Heart right ventricle (tissue), 16 donors: ENCODE data around the gene ZFYVE21. TPM values are rescaled to one million over a fixed set of nuclear protein-coding genes. Genes with fewer than 3 reads are reported as not detected.
A peak's percentile ranks its signal among the peaks of the same experiment; 100 is the strongest.

ENCODE experiments used
- ATAC-seq, 8 donors: fragments of 200-7000 bp; cut with Tn5 transposase; one replicate each; pipeline ENCODE4 v1.9.1; 2020; ENCODE audit warnings: mild to moderate bottlenecking in 8 of 8, moderate library complexity in 8 of 8, moderate number of reproducible peaks in 1 of 8
- DNase-seq, 2 donors: peaks; one replicate each; pipeline ENCODE4 v3.0.0-alpha.2; 2020
- H3K27ac ChIP-seq, 10 donors: fragments of 200-600 bp; sonication (generic) in 2 of 10; one replicate each; pipeline versions ENCODE4 v1.5.0 to v1.8.0; 2020 to 2022; ENCODE audit warnings: mild to moderate bottlenecking in 3 of 10
- H3K27me3 ChIP-seq, 7 donors: fragments of 200-600 bp; one replicate each; pipeline ENCODE4 v1.8.0; 2021 to 2022; ENCODE audit warnings: mild to moderate bottlenecking in 2 of 7
- H3K36me3 ChIP-seq, 9 donors: fragments of 200-600 bp; sonication (generic) in 1 of 9; one replicate each; pipeline versions ENCODE4 v1.5.0 to v1.8.0; 2020 to 2022; ENCODE audit warnings: mild to moderate bottlenecking in 2 of 9
- H3K4me1 ChIP-seq, 9 donors: fragments of 200-600 bp; sonication (generic) in 1 of 9; one replicate each; pipeline versions ENCODE4 v1.5.0 to v1.8.0; 2020 to 2022; ENCODE audit warnings: mild to moderate bottlenecking in 4 of 9
- H3K4me3 ChIP-seq, 10 donors: fragments of 200-600 bp; sonication (generic) in 2 of 10; one replicate each; pipeline versions ENCODE4 v1.5.0 to v1.8.0; 2020 to 2022; ENCODE audit warnings: mild to moderate bottlenecking in 7 of 10, moderate library complexity in 2 of 10
- H3K9me3 ChIP-seq, 11 donors: fragments of 200-600 bp in 10 of 11; sonication (generic) in 2 of 11; one replicate each; pipeline versions ENCODE4 v1.5.0 to v1.8.0; 2013 to 2022; ENCODE audit warnings: mild to moderate bottlenecking in 2 of 11, control low read depth in 1 of 11, moderate library complexity in 1 of 11
- WGBS, 2 donors: extraction: QIAGEN DNeasy Blood & Tissue Kit; methylation state at CpG; one replicate each; pipeline ENCODE4 v1.1.7; 2013; ENCODE audit warnings: inconsistent platforms in 1 of 2; 5-methylcytosine and 5-hydroxymethylcytosine counted together
- intact Hi-C, 10 donors: fragments of 100-400 bp; cut with DNase I; formaldehyde crosslinking; loops; one replicate each; pipeline versions ENCODE4 v1.11.1 to v1.14.2; 2022
- polyA plus RNA-seq, 2 donors: library from polyadenylated mRNA; stranded (reverse); fragments of 200-250 nt; gene quantifications; one replicate each; pipeline ENCODE4 v1.2.3, GENCODE V29; 2013
- total RNA-seq, 10 donors: library from RNA; stranded (reverse); fragmentation: NEBNext Ultra II Directional in 3 of 10; extraction: Animal tissue kit (Norgen Biotek cat#: 25700) in 3 of 10; gene quantifications; one replicate each; pipeline versions ENCODE4 v1.2.1 to v1.2.4, GENCODE V29; 2021 to 2023
- TF ChIP-seq, protein P1 (sequence below), 9 donors: fragments of 200-600 bp; sonication (generic) in 2 of 9; IDR thresholded peaks; one replicate each; pipeline versions ENCODE4 v1.5.0 to v1.8.0; 2021 to 2022; ENCODE audit warnings: antibody characterized with exemption in 9 of 9, mild to moderate bottlenecking in 5 of 9, moderate library complexity in 1 of 9
- donor health status: Arrhythmogenic right ventricular cardiomyopathy.
- donor health status: ischemic (EF 13 %, LVEDD 7.1; RV severe dilation, severe dysfunction).
- donor health status: healthy with polysubstance abuse.
- donor health status: DM: no; HTN: yes; CAD: no.
- donor health status: DM: no; HTN: no; CAD: no.
- donor health status: ischemic (EF 25% LVEDD 6.9; RV normal size, moderate dysfunction).
- donor health status: ischemic (EF 25% LVEDD 5.7; RV mildly dilated, moderate dysfunction).
- donor health status: healthy.
- donor health status: DM: yes; HTN: yes; CAD: no.
- donor health status: Ischemic cardiomyopathy.
- donor health status: ischemic (EF 35%, LVEDD 5.7; RV mildly dilated, moderate dysfunction).
- donor health status: nonischemic (EF 11% LVEDD 7.7; RV severe dilation, severe dysfunction).
- donor health status: DM: yes; HTN: yes; CAD: no.
- donor health status: PGD.
- donor health status: ischemic (EF 29% LVEDD 5.4; RV normal size, mild dysfunction).
- donor health status: nonischemic (EF 23%, LVEDD 6.1; RV moderate dilation, normal function).

ZFYVE21 gene
- total and polyA plus RNA-seq, 12 donors = 43.5 to 88.8 (median 54.5) TPM

DNA sequence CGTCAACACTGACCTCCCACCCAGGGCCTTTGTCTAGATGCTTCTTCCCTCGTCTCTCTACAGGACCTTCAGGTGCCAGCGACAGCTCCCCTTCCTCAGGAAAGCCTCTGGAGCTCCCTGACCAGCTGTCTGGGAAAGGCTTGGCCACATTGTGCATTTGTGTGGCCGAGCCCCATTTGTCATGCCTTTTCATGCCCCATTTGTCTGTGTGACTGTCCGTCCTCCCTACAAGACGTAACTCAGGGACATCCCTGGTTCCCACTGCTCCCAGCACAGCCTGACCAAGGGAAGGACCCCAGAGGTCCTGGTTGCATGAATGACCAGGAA lies 23.8 kb downstream of the ZFYVE21 start:
- no peaks in the 10 kb centered on the region for H3K27me3 ChIP-seq
- WGBS, 2 donors = 88 to 91% methylated on average over 6 of the region's 6 CpGs
- H3K27ac ChIP-seq = no peak overlapping the region
- ATAC-seq (no peak), DNase-seq (no peak)
- intact Hi-C loops = no loop called here
- H3K36me3 ChIP-seq = peaks cover 3 to 100% (median 34%) of the 10 kb centered on the region in 9 donors
- TF ChIP-seq, protein P1, sequence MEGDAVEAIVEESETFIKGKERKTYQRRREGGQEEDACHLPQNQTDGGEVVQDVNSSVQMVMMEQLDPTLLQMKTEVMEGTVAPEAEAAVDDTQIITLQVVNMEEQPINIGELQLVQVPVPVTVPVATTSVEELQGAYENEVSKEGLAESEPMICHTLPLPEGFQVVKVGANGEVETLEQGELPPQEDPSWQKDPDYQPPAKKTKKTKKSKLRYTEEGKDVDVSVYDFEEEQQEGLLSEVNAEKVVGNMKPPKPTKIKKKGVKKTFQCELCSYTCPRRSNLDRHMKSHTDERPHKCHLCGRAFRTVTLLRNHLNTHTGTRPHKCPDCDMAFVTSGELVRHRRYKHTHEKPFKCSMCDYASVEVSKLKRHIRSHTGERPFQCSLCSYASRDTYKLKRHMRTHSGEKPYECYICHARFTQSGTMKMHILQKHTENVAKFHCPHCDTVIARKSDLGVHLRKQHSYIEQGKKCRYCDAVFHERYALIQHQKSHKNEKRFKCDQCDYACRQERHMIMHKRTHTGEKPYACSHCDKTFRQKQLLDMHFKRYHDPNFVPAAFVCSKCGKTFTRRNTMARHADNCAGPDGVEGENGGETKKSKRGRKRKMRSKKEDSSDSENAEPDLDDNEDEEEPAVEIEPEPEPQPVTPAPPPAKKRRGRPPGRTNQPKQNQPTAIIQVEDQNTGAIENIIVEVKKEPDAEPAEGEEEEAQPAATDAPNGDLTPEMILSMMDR (IDR thresholded peaks at IDR 0.05) = no peak
- H3K4me3 ChIP-seq = no peak overlapping the region
- H3K9me3 ChIP-seq = no peaks in the 10 kb centered on the region
- peaks cover 4 to 34% (median 21%) of the 10 kb centered on the region in 9 donors for H3K4me1 ChIP-seq

DNA sequence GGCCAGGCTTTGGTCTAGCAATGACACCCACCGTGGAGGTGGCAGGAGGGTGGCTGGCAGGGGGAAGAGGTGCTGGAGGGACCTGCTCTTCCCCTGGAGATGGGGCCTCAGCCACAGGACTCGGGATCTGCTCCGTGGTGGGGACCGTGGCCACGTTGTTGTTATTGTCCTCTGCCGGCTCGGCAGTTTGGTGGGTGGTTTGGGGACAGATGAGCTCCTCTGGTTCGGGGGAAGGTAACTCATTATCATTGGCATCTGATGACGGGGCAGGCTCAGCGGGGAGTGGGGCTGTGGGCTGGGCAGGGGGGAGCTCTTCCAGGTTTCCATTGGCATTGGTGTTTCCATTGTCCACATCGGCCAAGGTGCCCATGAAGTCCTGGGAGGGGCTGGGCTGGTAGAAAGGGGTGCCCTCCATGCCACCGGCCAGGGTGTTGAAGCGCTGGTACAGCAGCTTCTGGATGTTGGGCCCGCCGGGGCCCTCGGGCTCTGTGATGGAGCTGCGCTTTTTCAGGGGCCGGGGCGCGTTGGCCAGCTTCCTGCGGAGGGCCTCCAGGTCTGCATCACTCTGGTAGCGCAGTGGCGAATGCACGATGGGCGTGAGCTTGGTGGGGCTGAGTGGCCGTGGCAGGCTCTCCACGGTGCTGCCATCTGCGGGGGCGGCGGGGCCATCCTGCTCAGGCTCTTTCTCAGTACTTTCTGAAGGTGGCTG lies 24.3 kb downstream of the ZFYVE21 start:
- no peak for DNase-seq
- Histone ChIP-seq H3K9me3 (no peaks in the 10 kb centered on the region), H3K4me3 (no peak overlapping the region), H3K27ac (no peak overlapping the region), H3K4me1 (peaks cover 4 to 32% (median 20%) of the 10 kb centered on the region in 9 donors), H3K36me3 (peaks cover 3 to 100% (median 29%) of the 10 kb centered on the region in 9 donors), H3K27me3 (no peaks in the 10 kb centered on the region)
- ATAC-seq = no peak
- WGBS, 2 donors = 94 to 95% methylated on average over 26 to 30 of the region's 30 CpGs
- intact Hi-C loops = no loop called here
- TF ChIP-seq, protein P1 (IDR thresholded peaks at IDR 0.05) = no peak

DNA sequence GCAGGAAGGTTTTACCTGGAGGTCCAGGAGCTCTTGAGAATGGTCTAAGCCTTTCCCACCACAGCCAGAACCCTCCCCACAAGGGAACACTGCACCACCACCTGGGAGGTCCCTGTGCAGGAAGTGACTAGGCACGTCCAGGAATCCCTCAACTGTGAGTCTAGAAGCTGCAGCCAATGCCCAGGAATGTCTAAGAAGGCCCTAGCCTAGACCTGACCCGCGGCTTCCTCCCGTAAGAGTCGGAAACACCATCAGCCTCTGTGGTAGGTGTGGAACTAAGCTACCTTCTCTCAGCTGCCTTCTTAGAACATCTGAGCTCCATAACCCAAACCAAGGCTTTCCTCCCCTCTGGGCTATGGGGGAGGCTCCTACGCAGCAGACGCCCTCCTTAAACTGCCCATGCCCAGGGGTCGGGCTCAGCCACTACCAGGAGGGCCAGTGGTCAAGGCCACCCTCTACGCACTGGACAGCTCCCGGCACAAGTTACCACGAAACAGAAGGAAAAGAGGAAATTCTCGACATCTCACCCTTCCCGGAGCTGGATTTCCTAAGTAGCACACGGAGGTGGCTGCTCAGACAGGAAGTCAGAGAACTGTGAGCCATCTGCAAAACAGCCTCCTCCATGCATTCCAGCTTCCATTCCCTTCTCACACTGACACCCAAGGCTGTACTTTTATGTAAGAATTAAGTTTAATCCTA lies 25.5 kb downstream of the ZFYVE21 start:
- Histone ChIP-seq H3K9me3 (no peaks in the 10 kb centered on the region), H3K4me1 (peaks cover under 1 to 20% (median 10%) of the 10 kb centered on the region in 9 donors), H3K36me3 (peaks cover 3 to 100% (median 29%) of the 10 kb centered on the region in 9 donors), H3K27me3 (no peaks in the 10 kb centered on the region), H3K4me3 (no peak overlapping the region), H3K27ac (peak overlapping the region in 2 of 10 donors; percentile 8 to 26)
- ATAC-seq (no peak), DNase-seq (no peak)
- intact Hi-C loops = no loop called here
- 67 to 71% methylated on average over 14 of the region's 14 CpGs for WGBS, 2 donors
- TF ChIP-seq, protein P1 (IDR thresholded peaks at IDR 0.05) = no peak

DNA sequence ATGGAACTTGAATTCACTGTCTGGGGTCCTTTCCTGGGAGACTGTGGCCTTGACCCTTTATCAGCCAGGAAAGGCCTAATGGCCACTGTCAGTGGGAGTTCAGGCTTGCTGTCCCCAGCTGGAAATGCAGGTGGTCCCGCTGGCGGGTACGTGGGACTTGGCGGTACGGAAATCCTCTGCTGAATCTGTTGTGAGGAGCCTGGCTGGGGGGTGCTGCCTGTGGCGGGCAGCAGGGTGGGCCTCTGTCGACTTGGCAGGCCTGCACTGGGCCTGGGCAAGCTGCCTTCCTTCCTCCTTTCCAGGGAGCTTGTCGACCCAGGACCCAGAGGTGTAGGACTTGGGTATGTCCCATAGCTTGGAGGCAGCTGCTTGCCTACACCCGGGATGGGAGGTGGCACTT lies 26.3 kb downstream of the ZFYVE21 start:
- TF ChIP-seq, protein P1 (IDR thresholded peaks at IDR 0.05) = no peak
- peaks cover 0 to 13% (median 3%) of the 10 kb centered on the region in 9 donors for H3K4me1 ChIP-seq
- no peak for DNase-seq
- H3K9me3 ChIP-seq = no peaks in the 10 kb centered on the region
- intact Hi-C loops = no loop called here
- peaks cover 4 to 100% (median 28%) of the 10 kb centered on the region in 9 donors for H3K36me3 ChIP-seq
- no peaks in the 10 kb centered on the region for H3K27me3 ChIP-seq
- H3K27ac ChIP-seq = peak overlapping the region in 2 of 10 donors; percentile 8 to 26
- H3K4me3 ChIP-seq = no peak overlapping the region
- ATAC-seq = no peak
- 75 to 78% methylated on average over 9 of the region's 9 CpGs for WGBS, 2 donors
